NCI-H2227 (cell line): ENCODE measurements around the gene TMEM116.
"Not testable (repeated sequence)": the region's sequence is repeated elsewhere in the genome, so short reads cannot be mapped to it uniquely, and the experiment has no call there.

Experiments
- DNase-seq: peaks from one replicate; lab custom pipeline; 2025; ENCODE audit not compliant: unreplicated experiment; lab: John Stamatoyannopoulos, UW

TMEM116 gene

GRCh38 chr12:112010415-112011344 is 2.3 kb downstream of the TMEM116 start:
- DNase-seq, result no peak

DNA sequence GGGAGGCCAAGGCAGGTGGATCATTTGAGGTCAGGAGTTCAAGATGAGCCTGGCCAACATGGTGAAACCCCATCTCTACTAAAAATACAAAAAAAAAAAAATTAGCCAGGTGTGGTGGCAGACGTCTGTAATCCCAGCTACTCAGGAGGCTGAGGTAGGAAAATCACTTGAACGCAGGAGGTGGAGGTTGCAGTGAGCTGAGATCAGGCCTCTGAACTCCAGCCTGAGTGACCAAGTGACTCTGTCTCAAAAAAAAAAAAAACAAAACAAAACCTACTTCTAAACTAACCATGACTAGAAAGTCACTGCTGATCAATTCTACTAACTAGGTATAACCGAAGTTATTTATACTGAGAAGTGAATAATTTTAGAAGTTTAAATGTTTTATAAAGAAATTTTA is 3.4 kb downstream of the TMEM116 start:
- DNase-seq, result not testable (repeated sequence)

GRCh38 chr12:112008918-112009317 is 4.0 kb downstream of the TMEM116 start:
- DNase-seq, result no peak

DNA sequence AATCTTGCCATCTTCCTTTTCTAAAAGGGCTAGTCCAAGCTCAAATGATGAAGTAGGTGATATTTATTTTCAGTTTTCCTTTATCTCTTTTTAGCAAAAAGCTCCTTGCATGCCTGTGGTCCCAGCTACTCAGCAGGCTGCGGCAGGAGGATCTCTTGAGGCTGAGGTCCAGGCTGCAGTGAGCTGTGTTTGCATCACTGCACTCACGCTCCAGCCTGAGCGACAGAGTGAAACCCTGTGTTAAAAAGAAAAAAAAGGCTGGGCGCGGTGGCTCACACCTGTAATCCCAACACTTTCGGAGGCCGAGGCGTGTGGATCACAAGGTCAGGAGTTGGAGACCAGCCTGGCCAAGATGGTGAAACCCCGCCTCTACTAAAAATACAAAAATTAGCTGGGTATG is 5.0 kb downstream of the TMEM116 start:
- no peak for DNase-seq

GRCh38 chr12:112005419-112006395 is 7.3 kb downstream of the TMEM116 start:
- DNase-seq, result no peak

GRCh38 chr12:112004041-112004440 is 8.9 kb downstream of the TMEM116 start:
- no peak for DNase-seq

DNA sequence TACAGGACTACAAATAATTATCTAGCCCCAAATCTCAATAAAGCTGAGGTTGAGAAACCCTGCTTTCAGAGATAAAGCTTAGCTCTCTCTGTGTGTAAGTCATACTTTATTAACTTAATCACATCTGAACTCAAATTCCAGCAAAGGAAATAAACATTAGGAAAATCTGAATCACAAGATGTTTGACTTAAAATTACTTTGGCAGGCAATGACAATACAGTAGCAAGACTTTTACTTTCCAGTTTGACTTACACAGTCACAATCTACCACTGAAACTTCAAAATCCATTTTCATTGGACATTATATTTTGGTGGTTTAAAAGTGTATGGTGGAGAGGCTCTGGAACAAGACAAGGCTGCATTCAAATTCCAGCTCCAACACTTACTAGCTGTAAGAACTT is 11.4 kb downstream of the TMEM116 start:
- no peak for DNase-seq

GRCh38 chr12:112000820-112001219 is 12.1 kb downstream of the TMEM116 start:
- no peak for DNase-seq

- not testable (repeated sequence) for DNase-seq
Measured at GRCh38 chr12:111999129-111999528, 13.8 kb downstream of the TMEM116 start.

GRCh38 chr12:111998015-111998414 is 14.9 kb downstream of the TMEM116 start:
- no peak for DNase-seq

DNA sequence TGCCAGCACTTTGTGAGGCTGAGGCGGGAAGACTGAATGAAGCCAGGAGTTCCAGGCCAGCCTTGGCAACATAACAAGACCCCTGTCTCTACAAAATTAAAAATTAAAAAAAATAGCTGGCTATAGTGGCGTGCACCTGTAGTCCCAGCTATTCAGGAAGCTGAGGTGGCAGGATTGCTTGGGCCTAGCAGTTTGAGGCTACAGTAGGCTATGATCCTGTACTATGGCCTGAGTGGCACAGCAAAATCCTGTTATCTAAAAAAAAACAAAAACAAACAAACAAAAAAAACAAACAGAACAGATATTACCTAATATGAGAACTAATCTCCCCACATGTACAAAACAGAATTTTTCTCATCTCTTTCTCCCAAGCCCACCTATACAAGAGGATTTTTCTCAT is 15.7 kb downstream of the TMEM116 start:
- no peak for DNase-seq

GRCh38 chr12:111995782-111996480 is 17.0 kb downstream of the TMEM116 start:
- no peak for DNase-seq

GRCh38 chr12:111994211-111995111 is 18.5 kb downstream of the TMEM116 start:
- DNase-seq, result not testable (repeated sequence)

DNA sequence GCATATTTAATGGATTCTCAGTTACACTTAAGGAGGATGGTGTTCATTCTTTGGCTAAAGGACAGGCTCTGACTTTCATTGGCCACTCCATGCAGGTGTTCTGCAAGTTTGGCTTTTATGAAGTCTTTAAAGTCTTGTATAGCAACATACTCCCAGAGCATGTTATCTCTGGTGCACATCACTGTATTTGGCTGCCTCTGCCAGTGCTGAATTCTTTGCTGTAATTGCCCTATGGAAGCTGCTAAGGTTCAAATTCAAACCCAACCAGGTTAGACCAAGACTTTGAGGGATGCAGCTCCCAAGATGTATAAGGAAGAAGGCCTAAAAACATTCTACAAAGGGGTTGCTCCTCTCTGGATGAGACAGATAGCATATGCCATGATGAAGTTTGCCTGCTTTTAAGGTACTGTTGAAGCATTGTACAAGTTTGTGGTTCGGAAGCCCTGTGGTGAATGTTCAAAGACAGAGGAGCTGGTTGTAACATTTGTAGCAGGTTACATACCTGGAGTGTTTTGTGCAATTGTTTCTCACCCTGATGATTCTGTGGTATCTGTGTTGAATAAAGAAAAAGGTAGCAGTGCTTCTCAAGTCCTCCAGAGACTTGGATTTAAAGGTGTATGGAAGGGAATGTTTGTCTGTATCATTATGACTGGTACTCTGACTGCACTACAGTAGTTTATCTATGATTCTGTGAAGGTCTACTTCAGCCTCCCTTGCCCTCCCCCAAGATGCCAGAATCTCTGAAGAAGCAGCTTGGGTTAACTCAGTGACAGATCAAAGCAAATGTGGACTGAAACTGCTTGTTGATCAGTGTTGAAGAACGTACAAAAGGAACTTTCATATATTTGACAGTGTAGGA is 19.4 kb downstream of the TMEM116 start:
- DNase-seq, result no peak

GRCh38 chr12:111992464-111992863 is 20.5 kb downstream of the TMEM116 start:
- no peak for DNase-seq

DNA sequence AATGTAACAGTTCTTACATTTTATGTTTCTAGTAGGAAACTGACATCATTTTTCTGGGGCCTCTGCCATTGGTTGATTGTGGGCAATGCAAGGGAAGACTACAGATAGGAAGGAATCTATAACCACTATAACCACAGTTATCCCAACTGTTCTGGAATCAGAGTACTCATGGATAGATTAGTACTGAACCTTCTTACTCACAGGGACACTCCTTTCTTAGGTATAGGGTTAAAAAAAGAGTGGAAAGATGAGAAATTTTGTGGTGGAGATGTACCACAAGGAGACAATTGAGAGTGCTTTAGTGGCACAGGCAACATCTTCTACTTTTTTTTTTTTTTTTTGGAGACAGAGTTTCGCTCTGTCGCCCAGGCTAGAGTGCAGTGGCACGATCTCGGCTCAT is 21.0 kb downstream of the TMEM116 start:
- DNase-seq, result no peak

GRCh38 chr12:111991535-111991934 is 21.4 kb downstream of the TMEM116 start:
- no peak for DNase-seq

DNA sequence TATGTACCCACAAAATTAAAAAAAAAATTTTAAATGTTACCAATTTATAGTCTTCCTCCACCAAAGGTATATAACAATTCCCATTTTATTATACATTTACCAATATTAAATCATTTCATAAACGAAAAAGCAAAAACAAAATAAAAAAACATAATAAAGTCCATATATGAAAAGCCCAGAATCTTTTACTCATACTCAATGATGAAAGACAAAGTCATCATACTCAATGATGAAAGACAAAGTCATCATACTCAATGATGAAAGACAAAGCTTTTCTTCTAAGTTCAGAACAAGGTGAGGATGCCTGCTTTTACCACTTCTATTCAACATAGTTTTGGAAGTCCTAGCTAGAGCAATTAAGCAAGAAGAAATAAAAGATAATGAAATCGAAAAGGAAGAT is 28.1 kb downstream of the TMEM116 start:
- DNase-seq, result no peak

GRCh38 chr12:111981987-111982386 is 31.0 kb downstream of the TMEM116 start:
- no peak for DNase-seq
